RWPE2 (cell line): ENCODE results near the gene COMMD7.
"Not testable (repeated sequence)": the region's sequence is repeated elsewhere in the genome, so short reads cannot be mapped to it uniquely, and the experiment has no call there.

Experiments used
- ATAC-seq: fragments of 200-7000 bp; cut with Tn5 transposase; 3 replicates; pipeline ENCODE4 v1.9.1; 2021; ENCODE audit warnings: low read depth
- DNase-seq: peaks from one replicate; pipeline ENCODE4 v3.0.0-alpha.2; 2020; ENCODE audit warnings: low spot score
- H3K27ac ChIP-seq: fragments of 450-650 bp; 2 replicates; pipeline ENCODE4 v1.5.1; 2017; ENCODE audit warnings: mild to moderate bottlenecking; ENCODE audit not compliant: poor library complexity, severe bottlenecking
- H3K27me3 ChIP-seq: fragments of 250-450 bp; sonication (Bioruptor Pico); 2 replicates; pipeline ENCODE4 v1.5.1; 2021; ENCODE audit warnings: mild to moderate bottlenecking, moderate library complexity; ENCODE audit not compliant: insufficient read depth, poor library complexity, severe bottlenecking
- H3K36me3 ChIP-seq: fragments of 250-450 bp; sonication (Bioruptor Pico); 2 replicates; pipeline ENCODE4 v1.5.1; 2020; ENCODE audit warnings: low read depth, mild to moderate bottlenecking, moderate library complexity
- H3K4me1 ChIP-seq: fragments of 250-450 bp; sonication (Bioruptor Pico); 2 replicates; pipeline ENCODE4 v1.5.1; 2021; ENCODE audit warnings: mild to moderate bottlenecking, moderate library complexity; ENCODE audit not compliant: insufficient read depth, poor library complexity, severe bottlenecking
- H3K4me3 ChIP-seq: fragments of 250-450 bp; sonication (Bioruptor Pico); 2 replicates; pipeline ENCODE4 v1.5.1; 2021; ENCODE audit warnings: mild to moderate bottlenecking, moderate library complexity; ENCODE audit not compliant: severe bottlenecking
- H3K9me3 ChIP-seq: fragments of 250-450 bp; sonication (Bioruptor Pico); 2 replicates; pipeline ENCODE4 v1.5.1; 2021; ENCODE audit warnings: mild to moderate bottlenecking, moderate library complexity; ENCODE audit not compliant: severe bottlenecking
- CTCF ChIP-seq: fragments of 450-650 bp; IDR thresholded peaks from one replicate; pipeline ENCODE4 v1.5.1; 2017; ENCODE audit warnings: mild to moderate bottlenecking, moderate library complexity; ENCODE audit not compliant: poor library complexity, severe bottlenecking

Gene COMMD7

GRCh38 chr20:32709632-32710121 is 33.6 kb downstream of the COMMD7 start:
- peaks cover 10% of the 10 kb centered on the region for H3K36me3 ChIP-seq
- no peaks in the 10 kb centered on the region for H3K9me3 ChIP-seq
- no peak for TF ChIP-seq CTCF
- H3K4me3 ChIP-seq, result no peak overlapping the region
- no peaks in the 10 kb centered on the region for H3K27me3 ChIP-seq
- no peak for DNase-seq
- no peak for ATAC-seq
- peaks cover 9% of the 10 kb centered on the region for H3K4me1 ChIP-seq
- no peak overlapping the region for H3K27ac ChIP-seq

- not testable (repeated sequence) for H3K4me3 ChIP-seq, H3K27ac ChIP-seq, H3K4me1 ChIP-seq, DNase-seq, H3K27me3 ChIP-seq, H3K9me3 ChIP-seq, ATAC-seq
- peaks cover 11% of the 10 kb centered on the region for H3K36me3 ChIP-seq
Observed at GRCh38 chr20:32709029-32709631, 34.1 kb downstream of the COMMD7 start.

DNA sequence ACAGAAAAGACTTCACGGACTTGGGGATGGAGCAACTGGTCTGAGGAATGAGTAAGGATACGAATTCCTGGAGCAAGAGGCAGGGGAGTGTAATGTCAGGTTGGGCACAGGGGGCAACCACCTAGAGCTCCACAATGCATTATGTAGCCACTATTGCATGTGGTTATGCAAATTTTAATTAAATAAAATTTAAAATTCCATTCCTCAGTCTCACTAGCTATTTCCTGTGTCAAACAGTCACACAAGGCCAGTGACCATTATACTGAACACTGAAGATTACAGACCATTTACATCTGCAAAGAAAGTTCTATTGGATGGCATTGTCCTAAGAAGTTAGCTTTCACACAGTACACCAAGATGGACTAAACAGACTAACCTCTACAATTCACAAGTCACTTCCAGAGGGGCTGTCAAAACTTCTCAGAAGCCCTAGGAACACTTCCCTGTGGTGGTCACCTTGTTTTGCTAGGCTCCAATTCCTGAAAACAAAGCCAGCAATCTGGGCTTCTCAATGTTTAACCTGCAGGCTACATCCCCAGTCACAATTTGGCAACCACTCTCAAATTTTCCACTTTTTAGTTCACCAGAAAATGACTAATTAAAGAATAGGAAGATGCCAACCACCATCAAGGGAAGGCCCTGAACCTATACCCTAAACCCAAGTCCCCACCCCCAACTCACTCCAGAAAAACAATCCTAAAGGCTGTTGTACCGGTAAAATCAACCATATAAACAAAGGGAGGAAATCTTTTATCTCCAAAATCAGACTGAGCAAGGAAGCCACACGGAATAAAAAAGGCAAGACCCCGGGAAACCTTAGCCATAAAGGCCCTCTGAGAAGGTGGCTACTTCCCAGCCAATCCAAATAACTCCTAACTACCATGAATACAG is 35.3 kb downstream of the COMMD7 start:
- no peak for TF ChIP-seq CTCF
- H3K27ac ChIP-seq, result peak overlapping the region; percentile 1
- no peak overlapping the region for H3K4me3 ChIP-seq
- H3K4me1 ChIP-seq, result peaks cover 9% of the 10 kb centered on the region
- ATAC-seq (peak; percentile 70), DNase-seq (no peak)
- no peaks in the 10 kb centered on the region for H3K9me3 ChIP-seq
- H3K36me3 ChIP-seq, result peaks cover 16% of the 10 kb centered on the region
- no peaks in the 10 kb centered on the region for H3K27me3 ChIP-seq

DNA sequence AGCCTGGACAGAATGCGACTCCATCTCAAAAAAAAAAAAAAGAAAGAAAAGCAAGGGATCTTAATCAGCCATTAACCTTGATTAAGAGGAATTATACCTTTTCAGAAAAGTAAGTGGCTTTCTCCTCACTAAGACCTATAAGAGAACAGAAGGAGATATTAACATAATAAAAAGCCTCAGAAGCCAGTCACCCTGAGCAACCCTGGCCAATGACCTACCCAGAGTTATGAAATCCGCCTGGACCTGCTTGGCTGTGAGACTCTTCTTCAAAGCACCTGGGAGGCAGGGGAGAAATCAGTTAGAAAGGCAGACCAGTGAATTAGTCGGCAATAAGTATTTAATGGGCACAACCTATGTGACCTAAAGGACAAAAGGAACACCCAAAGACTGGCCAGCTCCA is 36.8 kb downstream of the COMMD7 start:
- ATAC-seq (no peak), DNase-seq (no peak)
- peaks cover 9% of the 10 kb centered on the region for H3K4me1 ChIP-seq
- no peak overlapping the region for H3K27ac ChIP-seq
- TF ChIP-seq CTCF, result no peak
- no peak overlapping the region for H3K4me3 ChIP-seq
- H3K9me3 ChIP-seq, result no peaks in the 10 kb centered on the region
- H3K27me3 ChIP-seq, result no peaks in the 10 kb centered on the region
- peaks cover 20% of the 10 kb centered on the region for H3K36me3 ChIP-seq

GRCh38 chr20:32702706-32703425 is 40.4 kb downstream of the COMMD7 start:
- Histone ChIP-seq H3K4me1 (peaks cover 5% of the 10 kb centered on the region), H3K27ac (no peak overlapping the region), H3K9me3 (no peaks in the 10 kb centered on the region), H3K27me3 (no peaks in the 10 kb centered on the region), H3K4me3 (no peak overlapping the region), H3K36me3 (peaks cover 20% of the 10 kb centered on the region)
- ATAC-seq (no peak), DNase-seq (no peak)
- no peak for TF ChIP-seq CTCF
